HG03159 (cell line): ENCODE data around the gene DUSP22.
"Not testable (repeated sequence)": the region's sequence is repeated elsewhere in the genome, so short reads cannot be mapped to it uniquely, and the experiment has no call there.

ENCODE experiments used
- ATAC-seq: cut with Tn5 transposase; IDR thresholded peaks from one replicate; pipeline ENCODE4 v1.9.1; 2021; ENCODE audit warnings: mild to moderate bottlenecking, moderate library complexity; ENCODE audit not compliant: unreplicated experiment

Gene DUSP22

DNA sequence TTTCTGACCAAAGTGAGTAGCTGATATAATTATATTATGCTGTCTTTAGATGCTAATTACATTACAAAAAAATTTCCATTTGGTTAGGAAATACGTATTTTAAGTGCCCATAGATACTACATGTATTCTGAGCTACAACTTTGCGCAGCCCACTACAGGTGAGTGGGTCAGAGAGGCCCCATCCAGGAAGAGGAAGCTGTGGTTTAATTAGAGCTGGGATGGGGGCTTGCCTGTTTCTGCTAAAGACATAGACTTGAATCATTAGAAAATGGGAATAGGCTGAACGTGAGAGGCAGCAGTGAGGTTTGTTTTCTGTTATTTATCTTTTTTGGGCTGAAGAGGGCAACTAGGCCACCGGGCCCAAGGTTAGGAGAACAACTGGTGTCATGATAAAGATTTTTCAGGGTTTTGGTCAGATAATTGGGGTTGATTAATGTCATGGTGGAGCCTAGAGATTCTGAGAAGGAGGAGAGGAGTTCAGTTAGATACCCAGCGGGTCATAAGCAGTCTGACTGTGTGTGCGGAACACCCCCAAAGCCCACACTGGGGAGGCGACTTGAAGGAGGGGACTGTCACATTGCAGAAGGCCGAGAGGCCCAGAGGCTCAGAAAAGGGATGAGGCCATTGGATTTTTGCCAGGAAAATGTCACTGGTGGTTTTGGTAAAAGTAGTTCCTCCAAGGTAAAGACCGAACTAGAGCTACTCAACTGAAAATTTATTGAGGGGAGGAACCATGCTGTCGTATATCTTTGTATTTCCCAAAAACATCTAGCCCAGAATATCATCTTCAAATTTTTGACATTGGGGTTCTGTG lies 84.7 kb downstream of the DUSP22 start:
- no peak for ATAC-seq

DNA sequence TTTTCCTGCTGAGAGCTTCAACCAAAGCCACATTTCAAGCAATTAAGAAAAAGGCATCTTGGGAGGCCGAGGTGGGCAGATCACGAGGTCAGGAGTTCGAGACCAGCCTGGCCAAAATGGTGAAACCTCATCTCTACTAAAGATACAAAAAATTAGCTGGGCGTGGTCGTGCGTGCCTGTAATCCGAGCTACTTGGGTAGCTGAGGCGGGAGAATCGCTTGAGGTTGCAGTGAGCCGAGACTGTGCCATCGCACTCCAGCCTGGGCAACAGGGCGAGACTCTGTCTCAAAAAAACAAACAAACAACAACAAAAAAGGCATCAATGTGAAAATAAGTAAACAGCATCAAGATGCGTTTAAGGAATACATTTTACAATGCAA lies 85.3 kb downstream of the DUSP22 start:
- ATAC-seq = not testable (repeated sequence)

DNA sequence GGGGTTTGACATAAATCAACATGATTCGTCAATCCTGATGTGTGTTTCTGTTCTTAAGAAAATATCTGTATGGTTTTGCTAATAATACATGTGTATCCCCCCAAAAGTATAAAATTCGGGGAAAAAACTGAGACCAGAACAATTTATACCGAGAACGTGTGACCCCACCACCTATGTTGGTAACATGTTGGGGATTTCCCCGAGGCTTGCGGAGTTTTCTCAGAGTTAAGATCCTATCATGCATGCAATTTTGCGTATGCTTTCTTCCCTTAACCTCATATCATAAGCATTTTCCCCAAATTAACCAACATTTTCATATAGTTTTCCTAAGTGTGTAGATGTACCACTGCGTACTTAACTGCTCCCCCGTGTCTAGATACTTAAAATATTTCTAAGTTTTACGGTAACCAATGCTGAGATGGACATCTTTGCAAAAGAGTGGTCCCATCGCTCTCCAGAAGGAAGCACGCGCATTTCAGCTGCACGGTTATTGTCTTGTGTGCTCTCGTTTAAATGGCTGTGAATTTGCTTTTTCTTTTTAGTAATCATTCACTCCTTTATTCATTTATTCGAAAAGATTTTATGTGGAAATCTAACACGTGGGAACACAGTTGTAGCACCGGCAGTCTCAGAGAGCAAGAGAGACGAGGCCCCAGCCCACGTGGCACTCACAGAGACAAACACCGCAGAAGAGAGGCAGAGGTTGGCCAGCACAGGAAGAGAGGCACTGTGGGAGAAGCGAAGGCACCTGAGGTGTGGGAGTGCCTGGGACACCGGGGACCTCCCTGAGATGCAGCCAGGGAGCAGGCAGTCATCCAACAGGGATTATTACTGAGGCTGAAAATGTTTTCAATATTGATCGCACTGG lies 86.0 kb downstream of the DUSP22 start:
- no peak for ATAC-seq

DNA sequence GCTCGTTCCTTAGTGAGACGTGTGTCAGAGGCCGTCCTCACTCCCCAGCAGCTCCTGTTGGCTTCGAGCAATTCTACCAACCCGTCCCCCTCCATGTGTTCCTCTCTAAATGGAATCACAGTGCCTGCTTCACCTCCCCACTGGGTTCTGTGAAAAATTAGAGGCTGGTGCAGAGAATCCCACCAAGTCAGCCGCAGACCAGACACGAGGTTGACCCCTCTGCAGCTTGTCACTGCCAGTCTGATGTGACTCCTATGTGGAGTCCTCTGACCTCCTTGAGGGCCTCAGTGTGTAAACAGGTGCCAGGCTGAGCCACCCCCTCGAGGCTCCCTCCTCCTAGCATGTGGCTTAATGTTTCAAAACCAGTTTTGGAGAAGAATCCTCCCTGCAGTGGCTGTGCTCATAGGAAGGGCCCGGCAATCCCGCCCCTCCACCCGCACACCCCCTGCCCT lies 86.7 kb downstream of the DUSP22 start:
- no peak for ATAC-seq

DNA sequence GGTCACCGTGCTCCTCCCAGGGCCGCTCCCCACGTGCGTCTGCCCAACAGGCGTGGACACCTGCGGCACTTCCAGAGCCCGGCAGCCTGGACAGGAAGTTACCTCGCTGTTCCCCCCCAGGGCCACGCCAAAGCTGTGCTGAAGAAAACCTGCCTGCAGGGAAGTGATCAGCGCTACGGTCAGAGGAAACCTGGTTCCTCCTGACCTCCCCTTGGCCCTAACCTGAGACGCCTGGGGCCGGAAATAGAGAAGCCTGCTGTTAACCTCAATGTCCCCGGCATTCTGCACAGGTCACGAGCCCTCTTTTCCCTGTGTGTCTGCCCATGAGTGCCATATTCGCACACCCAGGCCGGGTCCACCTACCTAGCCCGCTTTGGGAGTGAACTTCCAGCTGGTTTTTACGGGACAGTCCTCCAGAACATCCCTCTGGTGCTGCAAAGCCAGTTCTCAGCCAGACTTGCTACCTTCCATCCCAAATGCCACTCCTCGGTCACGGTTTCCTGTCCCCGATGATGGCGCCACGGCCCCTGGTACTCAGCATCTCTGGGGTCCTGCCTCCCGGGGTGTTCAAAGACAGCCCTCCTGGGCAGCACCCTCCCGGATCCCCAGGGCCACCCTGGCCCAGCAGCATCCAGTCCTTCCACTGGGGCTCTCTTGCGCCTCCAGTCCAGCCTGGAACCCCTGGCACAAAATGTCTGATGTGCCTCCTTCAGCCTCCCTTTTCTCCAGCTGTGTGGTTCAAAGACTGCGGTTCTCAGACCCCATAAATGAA lies 87.3 kb downstream of the DUSP22 start:
- peak; percentile 39 for ATAC-seq

DNA sequence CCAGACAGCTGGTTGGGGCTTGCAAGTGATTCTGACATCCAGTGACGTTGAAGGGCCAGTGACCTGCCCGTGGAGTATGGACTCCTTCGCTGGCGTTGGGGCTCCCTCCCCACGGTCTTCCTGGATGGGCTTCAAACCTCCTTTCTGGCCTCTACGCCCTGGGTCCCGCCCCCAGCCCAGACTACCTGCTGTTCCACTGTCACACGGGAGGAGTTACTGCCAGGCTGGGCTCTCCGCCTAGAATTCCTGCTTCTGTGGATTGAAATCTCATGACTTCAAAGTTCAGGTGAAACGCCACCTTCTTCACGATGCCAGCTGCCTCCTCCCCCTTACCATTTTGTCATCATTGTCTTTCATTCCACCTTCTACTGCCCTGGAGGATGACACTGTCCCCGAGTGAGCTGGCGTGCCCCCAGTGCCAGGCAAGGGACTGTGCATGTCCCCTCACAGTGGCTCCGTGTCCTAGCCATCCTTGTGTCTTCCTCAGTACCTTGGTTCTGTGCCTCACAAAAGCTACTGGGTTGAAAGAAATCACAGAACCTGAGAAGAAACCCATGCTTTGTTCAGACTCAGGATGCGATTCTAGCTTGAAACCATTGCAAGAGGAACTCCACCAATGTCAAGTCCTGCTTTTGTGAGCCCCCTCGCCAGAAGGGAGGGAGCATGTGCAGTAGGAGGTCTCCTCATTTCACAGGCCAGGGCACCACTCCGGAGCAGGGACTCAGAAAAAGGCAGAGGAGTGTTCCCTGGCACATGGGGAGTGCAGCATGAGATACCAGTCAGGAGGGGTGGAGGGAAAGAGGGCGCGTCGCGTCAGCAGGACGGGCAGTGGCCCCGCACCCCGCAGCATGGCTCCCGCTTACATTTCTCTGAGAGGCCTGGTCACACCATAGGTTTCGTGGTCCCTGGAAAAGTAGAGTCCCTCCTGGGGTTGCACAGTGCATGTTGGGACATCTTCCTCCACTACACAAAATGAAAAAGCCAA lies 88.2 kb downstream of the DUSP22 start:
- no peak for ATAC-seq

DNA sequence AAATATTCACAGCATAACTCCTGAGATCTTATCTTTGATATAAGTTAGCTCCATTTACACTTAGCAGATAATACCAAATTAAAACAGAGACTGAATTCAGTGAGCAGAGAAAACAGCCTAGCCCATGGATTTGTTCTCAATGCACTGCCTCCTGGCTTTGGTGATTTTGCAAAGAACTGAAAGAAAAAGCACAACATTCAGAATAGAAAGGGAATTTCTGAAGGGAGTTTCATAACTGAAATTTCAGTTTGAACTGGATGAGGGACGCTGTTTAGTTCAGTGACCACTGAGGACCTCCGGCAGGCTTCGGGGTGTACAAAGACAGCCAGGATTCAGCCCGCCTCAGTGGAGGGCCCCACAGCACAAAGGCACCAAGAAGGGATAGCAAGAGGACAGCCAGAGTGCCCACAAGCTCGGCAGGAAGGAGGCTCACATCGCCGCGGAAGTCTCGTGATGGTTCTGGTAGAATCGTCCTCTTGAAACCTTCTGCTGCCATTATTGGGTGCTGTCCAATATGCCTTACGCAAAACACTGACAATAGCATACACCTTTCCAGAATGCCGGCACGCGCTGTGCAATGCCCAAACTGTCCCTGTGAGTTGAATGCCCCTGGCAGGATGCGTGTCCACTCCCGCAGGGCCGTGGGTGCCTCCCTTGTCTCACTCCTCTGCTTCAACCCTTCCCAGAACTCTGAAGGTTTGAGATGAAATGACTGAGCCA lies 89.6 kb downstream of the DUSP22 start:
- ATAC-seq = no peak

DNA sequence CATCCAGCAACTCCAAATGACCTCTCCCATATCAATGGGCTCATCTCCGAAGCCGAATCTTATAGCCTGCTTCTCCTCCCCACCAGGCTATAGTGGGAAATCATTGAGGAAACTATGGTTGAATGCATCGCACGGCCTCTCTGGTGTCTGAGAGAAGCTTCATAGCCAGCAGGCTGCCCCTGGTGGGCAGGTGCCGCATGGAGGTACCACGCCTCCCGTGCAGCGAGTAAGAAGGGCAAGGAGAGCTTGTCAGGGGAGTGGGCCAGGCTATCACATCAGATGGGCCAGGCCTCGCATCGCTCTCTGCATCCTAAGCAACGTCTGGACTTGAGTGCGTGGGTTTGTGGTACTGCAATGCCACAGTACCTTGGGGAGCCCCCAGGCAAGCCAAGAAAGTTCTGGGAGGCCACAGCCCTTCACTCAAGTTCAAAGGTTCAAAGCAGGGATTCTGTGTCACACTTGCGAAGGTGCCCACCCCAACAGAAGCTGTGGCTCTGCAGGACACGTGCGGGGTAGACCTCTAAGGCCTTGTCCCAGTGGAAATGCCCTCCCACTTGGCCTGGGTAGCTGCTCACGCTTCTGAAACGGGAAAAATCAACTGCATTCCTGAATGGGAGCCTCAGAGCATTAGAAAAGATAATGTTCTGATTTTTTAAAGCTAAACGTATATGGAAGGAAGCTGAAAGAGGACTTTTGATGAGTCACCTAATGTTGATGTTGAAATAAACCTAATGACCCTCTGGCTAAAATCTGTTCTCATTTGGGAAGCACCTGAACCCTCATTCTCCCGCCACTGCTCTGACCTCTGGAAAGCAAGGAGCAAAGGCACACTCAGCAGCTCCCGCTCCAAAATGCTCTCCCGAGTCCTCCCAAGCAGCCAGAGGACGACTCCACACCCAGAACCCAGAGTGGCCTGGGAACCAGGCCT lies 90.9 kb downstream of the DUSP22 start:
- no peak for ATAC-seq

DNA sequence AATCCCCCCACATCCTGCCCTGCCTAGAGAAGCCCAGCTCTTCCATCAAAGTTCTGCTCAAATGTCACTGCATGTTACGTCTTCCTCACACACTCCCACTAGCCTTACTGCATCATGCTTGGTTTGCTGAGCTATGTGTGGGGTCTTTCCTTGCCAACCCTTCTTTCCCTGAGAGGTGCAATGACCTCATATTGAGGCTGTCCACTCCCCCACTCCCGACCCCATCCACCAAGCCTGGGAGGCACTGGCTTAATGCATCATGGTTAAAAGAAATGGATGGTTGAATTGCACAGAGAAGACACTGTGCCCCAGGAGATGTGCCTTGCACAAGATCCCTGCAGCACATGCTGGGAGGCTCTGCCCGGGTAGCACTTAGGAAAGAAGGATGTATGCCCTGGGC lies 91.6 kb downstream of the DUSP22 start:
- ATAC-seq = no peak

DNA sequence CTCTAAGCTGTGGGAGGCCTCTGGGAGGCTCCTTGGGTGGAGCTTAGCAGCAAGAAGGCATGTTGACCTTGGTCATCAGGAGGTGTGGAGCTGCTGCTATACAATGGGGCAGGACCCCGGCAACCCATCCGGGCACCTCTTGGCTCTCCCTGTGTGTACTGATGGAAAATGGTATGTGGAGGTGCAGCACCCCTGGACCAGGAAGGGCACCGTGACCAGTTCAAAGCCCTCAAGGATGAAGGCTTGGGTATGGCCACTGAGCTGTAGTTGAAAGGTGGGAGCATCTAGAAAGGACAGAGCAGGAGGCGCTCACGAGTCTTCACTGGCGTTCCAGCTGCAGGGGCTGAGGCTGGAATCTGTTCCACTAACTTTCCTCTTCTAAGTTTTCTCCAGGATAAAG lies 92.6 kb downstream of the DUSP22 start:
- no peak for ATAC-seq

DNA sequence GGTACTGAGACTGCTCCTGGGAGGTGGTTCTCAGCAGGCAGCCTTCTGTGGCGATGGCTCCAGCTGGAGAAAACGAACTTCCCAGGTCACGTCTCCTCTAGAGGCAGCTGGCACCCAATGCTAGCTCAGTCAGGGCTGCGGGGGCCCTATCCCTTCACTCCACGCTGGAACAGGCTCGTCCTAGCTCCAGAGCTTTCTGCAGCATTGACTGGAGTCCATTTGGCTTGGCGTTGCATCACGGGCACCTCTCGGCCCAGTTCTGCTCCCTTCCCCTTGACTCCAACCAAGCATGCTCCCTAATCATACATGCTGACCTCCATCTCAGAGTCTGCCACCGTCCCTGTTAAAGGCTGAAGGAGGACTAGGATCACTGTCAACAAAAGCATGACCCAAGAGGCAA lies 93.3 kb downstream of the DUSP22 start:
- ATAC-seq = no peak

DNA sequence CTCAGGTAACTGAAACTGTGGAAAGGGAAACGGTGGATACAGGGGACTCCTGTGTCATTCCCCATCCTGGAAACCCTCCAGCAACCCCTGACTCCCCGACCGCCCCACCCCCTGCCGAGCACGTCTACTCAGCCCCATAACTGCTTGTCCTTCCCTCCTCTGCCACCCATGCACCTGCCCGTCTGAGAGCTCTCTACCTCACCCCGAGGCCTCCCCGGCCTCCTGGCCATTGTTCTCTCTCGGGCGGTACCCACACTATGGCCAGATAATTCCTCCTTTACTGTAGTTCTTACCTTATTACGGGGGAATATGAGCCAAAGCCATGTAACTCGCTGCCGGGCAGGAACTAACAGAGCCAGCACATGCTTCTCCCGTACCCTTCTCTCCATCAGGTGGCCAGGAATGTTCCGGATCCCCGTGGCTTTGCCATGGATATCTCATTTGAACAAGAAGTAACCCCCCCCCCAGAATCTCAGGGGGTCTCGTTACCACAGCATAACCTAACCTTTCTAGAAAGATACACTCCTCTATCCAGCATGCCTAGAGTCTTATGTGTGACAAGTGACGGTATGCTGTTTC lies 94.5 kb downstream of the DUSP22 start:
- ATAC-seq = no peak

DNA sequence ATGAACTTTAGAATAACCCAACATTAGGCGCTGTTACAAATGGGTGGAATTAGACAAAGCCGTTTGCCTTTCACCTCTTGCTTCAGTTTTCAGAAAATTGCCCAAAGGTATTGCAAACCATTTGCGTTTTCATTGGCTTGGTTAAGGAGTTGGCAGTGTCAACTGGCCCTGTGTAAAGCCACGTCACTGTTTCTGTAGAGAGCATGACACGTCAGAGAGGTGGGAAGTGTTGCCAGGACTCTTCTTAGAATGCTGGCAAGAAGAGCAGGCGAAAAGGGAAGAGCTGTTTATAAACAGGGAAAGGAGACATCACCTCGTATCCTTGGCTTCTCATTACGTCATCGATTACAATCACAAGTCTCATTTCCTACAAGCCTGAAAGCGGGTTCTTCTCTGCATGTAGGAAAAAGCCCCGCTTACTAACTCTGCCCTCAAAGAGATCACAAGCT lies 95.0 kb downstream of the DUSP22 start:
- no peak for ATAC-seq

DNA sequence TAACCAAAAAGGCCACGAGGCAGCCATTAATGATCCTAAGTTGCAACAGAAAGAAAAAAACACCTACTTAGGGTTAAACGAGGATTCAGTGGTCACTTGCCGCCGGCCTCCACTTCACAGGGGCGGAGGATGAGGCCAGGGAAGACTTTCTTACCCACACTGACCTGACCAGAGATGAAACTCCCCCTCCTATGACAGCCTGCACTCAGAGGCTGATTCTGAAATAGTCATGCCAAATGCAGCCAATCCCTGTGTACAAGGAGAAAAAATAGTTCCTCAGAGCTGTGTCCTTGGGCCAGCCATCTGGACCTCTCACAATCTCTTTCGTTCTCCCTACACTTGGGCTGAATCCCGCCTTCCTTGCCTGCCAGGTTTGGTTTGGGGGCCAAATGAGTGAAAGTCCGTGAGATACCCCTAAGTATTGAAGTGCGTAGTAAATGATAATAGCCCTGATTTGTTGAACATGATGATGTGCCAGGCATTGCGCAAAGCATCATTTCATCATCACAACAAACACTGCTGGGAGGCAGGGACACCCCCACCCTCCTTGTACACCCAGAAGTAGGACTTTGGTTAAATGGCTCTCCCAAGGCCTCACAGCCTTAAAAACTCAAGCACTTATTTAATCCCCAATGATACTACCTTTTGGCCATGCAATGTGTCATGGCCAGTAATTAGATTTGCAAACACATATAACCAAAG lies 96.1 kb downstream of the DUSP22 start:
- no peak for ATAC-seq

DNA sequence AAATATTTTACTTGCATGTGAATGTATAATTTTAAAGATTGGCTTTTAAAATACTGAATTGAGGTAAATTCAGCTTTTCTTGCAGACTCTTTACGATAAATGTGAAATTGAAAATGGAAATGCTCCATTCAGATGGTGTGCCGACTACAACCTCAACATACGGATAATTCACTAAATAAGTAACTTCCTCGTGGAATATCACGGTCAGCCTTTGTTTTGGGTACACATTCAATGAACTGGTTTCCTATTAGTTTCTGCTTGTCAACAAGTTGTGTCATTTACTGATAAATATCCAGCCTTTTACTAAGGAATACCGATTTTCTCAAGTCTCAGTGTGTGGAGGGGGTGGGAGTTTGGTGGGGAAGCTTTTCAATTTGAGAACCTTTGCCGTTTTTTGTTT lies 96.9 kb downstream of the DUSP22 start:
- ATAC-seq = no peak

DNA sequence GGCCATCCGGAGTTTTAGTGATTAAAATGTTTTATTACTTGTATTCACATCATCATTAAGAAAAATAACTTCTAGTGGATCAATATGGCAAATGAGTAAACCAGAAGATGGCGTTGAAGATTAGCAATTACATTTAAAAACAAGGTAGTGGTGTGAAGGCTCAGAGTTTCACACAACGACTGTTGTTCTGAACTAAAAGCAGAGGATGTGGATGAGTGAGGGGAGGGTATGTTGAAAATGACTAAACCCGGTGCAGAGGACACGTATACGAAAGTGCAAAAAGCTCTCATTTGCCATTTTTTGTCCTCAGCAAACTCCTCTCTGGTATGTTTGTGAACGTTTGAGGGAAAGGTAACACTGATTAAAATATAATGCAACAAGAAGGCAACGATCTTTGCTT lies 97.3 kb downstream of the DUSP22 start:
- ATAC-seq = no peak

DNA sequence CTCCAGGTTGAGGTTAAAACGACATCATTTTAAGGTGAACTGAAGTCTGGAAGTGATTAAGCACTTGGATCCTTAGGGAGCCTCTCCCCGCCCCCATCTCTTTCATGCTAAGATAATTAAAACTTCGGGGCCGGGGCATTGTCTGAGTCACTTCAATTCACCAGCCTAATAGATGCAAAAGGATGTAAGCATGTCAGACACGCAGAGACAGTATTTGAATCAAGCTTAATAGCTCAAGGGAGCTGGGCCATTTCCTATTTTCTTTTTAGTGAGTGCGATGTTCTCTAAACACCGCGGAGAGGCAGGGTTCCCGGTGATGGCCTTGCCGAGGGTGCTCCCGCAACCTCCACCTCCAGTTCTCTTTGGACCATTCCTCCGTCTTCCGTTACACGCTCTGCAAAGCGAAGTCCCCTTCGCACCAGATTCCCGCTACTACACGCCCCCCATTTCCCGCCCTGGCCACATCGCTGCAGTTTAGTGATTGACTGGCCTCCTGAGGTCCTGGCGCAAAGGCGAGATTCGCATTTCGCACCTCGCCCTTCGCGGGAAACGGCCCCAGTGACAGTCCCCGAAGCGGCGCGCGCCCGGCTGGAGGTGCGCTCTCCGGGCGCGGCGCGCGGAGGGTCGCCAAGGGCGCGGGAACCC lies 98.7 kb downstream of the DUSP22 start:
- ATAC-seq = no peak
